SK-N-SH (cell line): ENCODE measurements around the gene RARS1. TPM values are rescaled to one million over a fixed set of nuclear protein-coding genes. Genes with fewer than 3 reads are reported as not detected.

Experiments used
- CTCF ChIA-PET: fragments of 300-600, 350-600 bp; formaldehyde crosslinking; extraction: SDS; loops from one replicate; lab custom pipeline; 2021; lab: Yijun Ruan, JAX
- POLR2A ChIA-PET: fragments of 350-600 bp; sonication (Branson Sonifier 250); formaldehyde crosslinking; extraction: SDS; loops from one replicate; lab custom pipeline; 2020; ENCODE audit warnings: antibody characterized with exemption, inconsistent platforms; lab: Yijun Ruan, JAX
- DNase-seq: peaks from one replicate; pipeline ENCODE4 v3.0.0; 2012
- H2AFZ ChIP-seq: fragments of 200-600 bp; sonication (generic); 2 replicates; pipeline ENCODE4 v1.8.1; 2016; ENCODE audit warnings: antibody characterized with exemption, mild to moderate bottlenecking, low read depth
- H3F3A ChIP-seq: fragments of 200-600 bp; sonication (generic); replicated peaks from 2 replicates; pipeline ENCODE3; 2016; ENCODE audit warnings: antibody characterized with exemption, mild to moderate bottlenecking; ENCODE audit not compliant: insufficient read depth
- H3K27ac ChIP-seq, 2 experiments: fragments of 200-500 bp in 1 of 2; fragments of 200-600 bp in 1 of 2; sonication (Bioruptor generic) in 1 of 2; sonication (generic), shearing (Covaris generic) in 1 of 2; 2 replicates each; pipeline versions ENCODE4 v1.5.1 to v1.6.1; 2014 to 2016; ENCODE audit warnings: low read depth in 2 of 2, inconsistent platforms in 1 of 2, low read length in 1 of 2, mild to moderate bottlenecking in 1 of 2, mixed read lengths in 1 of 2
- H3K27me3 ChIP-seq: fragments of 200-600 bp; sonication (generic), shearing (Covaris generic); 2 replicates; pipeline ENCODE4 v1.6.1; 2016; ENCODE audit warnings: mixed run types; ENCODE audit not compliant: insufficient read depth
- H3K36me3 ChIP-seq, 2 experiments: fragments of 200-500 bp in 1 of 2; fragments of 200-600 bp in 1 of 2; sonication (Bioruptor generic) in 1 of 2; sonication (generic) in 1 of 2; replicated peaks in 1 of 2; 2 replicates each; pipeline versions ENCODE3 to v1.5.1; 2014 to 2016; ENCODE audit warnings: low read length in 1 of 2, mild to moderate bottlenecking in 1 of 2; ENCODE audit not compliant: insufficient read depth in 2 of 2, control insufficient read depth in 1 of 2
- H3K4me1 ChIP-seq, 2 experiments: fragments of 200-500 bp in 1 of 2; fragments of 200-600 bp in 1 of 2; sonication (Bioruptor generic) in 1 of 2; sonication (generic), shearing (Covaris generic) in 1 of 2; 2 replicates each; pipeline versions ENCODE4 v1.5.1 to v1.6.1; 2014 to 2016; ENCODE audit warnings: low read depth in 1 of 2, low read length in 1 of 2, mixed run types in 1 of 2; ENCODE audit not compliant: insufficient read depth in 2 of 2, control insufficient read depth in 1 of 2
- H3K4me2 ChIP-seq: fragments of 200-600 bp; sonication (generic), shearing (Covaris generic); 2 replicates; pipeline ENCODE4 v1.6.1; 2017; ENCODE audit warnings: mixed run types
- H3K4me3 ChIP-seq, 2 experiments: fragments of 200-500 bp in 1 of 2; fragments of 200-600 bp in 1 of 2; sonication (Bioruptor generic) in 1 of 2; sonication (generic), shearing (Covaris generic) in 1 of 2; 2 replicates each; pipeline versions ENCODE4 v1.5.1 to v1.8.1; 2014 to 2016; ENCODE audit warnings: low read depth in 2 of 2, inconsistent platforms in 1 of 2, low read length in 1 of 2, mild to moderate bottlenecking in 1 of 2, mixed read lengths in 1 of 2, moderate library complexity in 1 of 2
- H3K79me2 ChIP-seq: fragments of 200-600 bp; sonication (generic); 2 replicates; pipeline ENCODE4 v1.8.1; 2017; ENCODE audit warnings: mild to moderate bottlenecking; ENCODE audit not compliant: insufficient read depth
- H3K9ac ChIP-seq: fragments of 200-600 bp; sonication (generic); 2 replicates; pipeline ENCODE4 v1.6.1; 2017; ENCODE audit warnings: mixed run types
- H3K9me2 ChIP-seq: fragments of 200-600 bp; sonication (generic); 2 replicates; pipeline ENCODE4 v1.6.1; 2017; ENCODE audit warnings: mixed run types
- H3K9me3 ChIP-seq: fragments of 200-600 bp; sonication (generic); 2 replicates; pipeline ENCODE4 v1.6.1; 2017; ENCODE audit warnings: mixed run types, mild to moderate bottlenecking, moderate library complexity
- H4K20me1 ChIP-seq: fragments of 200-600 bp; sonication (generic); 2 replicates; pipeline ENCODE4 v1.6.1; 2017; ENCODE audit warnings: mild to moderate bottlenecking, mixed run types; ENCODE audit not compliant: insufficient read depth
- CHD2 ChIP-seq: fragments of 150-350 bp; IDR thresholded peaks from 2 replicates; pipeline ENCODE4 v1.6.1; 2018; ENCODE audit warnings: low read length; ENCODE audit not compliant: partially characterized antibody
- EP300 ChIP-seq, 2 experiments: IDR thresholded peaks; 2 replicates each; pipeline versions ENCODE4 v1.4.0 to v1.6.1; 2012; ENCODE audit warnings: borderline replicate concordance in 1 of 2, low read depth in 1 of 2, low read length in 1 of 2
- EZH2phosphoT487 ChIP-seq: fragments of 200-600 bp; sonication (generic); IDR thresholded peaks from 2 replicates; pipeline ENCODE4 v1.6.1; 2017; ENCODE audit warnings: low read depth, mixed run types, mild to moderate bottlenecking, antibody characterized with exemption, moderate library complexity, borderline replicate concordance
- FOSL2 ChIP-seq: IDR thresholded peaks from 2 replicates; pipeline ENCODE4 v1.4.0; 2012; ENCODE audit warnings: low read depth, mild to moderate bottlenecking, moderate library complexity, borderline replicate concordance
- FOXJ3 ChIP-seq: sonication (generic); formaldehyde crosslinking; IDR thresholded peaks from 2 replicates; pipeline ENCODE4 v1.5.1; 2020; ENCODE audit warnings: mild to moderate bottlenecking, missing genetic modification reagents
- FOXM1 ChIP-seq: IDR thresholded peaks from 2 replicates; pipeline ENCODE4 v1.4.0; 2012; ENCODE audit warnings: low read depth, mild to moderate bottlenecking
- GATA2 ChIP-seq: sonication (generic); formaldehyde crosslinking; IDR thresholded peaks from 2 replicates; pipeline ENCODE4 v1.5.0; 2020; ENCODE audit warnings: mild to moderate bottlenecking, missing genetic modification reagents
- MEF2A ChIP-seq: IDR thresholded peaks from 2 replicates; pipeline ENCODE4 v1.4.0; 2012; ENCODE audit warnings: low read depth, borderline replicate concordance
- MXI1 ChIP-seq: IDR thresholded peaks from 2 replicates; pipeline ENCODE4 v1.6.1; 2012; ENCODE audit warnings: mild to moderate bottlenecking, low read depth, low read length, improper control_type of control experiment
- NFIC ChIP-seq: IDR thresholded peaks from 2 replicates; pipeline ENCODE4 v1.4.0; 2012; ENCODE audit warnings: borderline replicate concordance
- NRF1 ChIP-seq: IDR thresholded peaks from 2 replicates; pipeline ENCODE4 v1.6.1; 2012; ENCODE audit warnings: low read depth, mild to moderate bottlenecking, low read length
- POLR2AphosphoS5 ChIP-seq: IDR thresholded peaks from 2 replicates; pipeline ENCODE4 v1.6.1; 2012; ENCODE audit warnings: low read depth, low read length
- RAD21 ChIP-seq: IDR thresholded peaks from 2 replicates; pipeline ENCODE4 v1.6.1; 2012; ENCODE audit warnings: mild to moderate bottlenecking, low read length
- RCOR1 ChIP-seq: fragments of 150-350 bp; IDR thresholded peaks from 2 replicates; pipeline ENCODE4 v1.6.1; 2017; ENCODE audit warnings: antibody characterized with exemption, low read length
- RFX5 ChIP-seq: IDR thresholded peaks from 2 replicates; pipeline ENCODE4 v1.6.1; 2012; ENCODE audit warnings: mild to moderate bottlenecking, improper control_type of control experiment, low read length
- RXRA ChIP-seq: IDR thresholded peaks from 2 replicates; pipeline ENCODE4 v1.4.0; 2012; ENCODE audit warnings: low read depth, mild to moderate bottlenecking, borderline replicate concordance
- SMC3 ChIP-seq: IDR thresholded peaks from 2 replicates; pipeline ENCODE4 v1.6.1; 2012; ENCODE audit warnings: low read depth, low read length, improper control_type of control experiment
- TAF1 ChIP-seq: IDR thresholded peaks from 2 replicates; pipeline ENCODE4 v1.6.1; 2012; ENCODE audit warnings: low read depth, mild to moderate bottlenecking, low read length, moderate library complexity, borderline replicate concordance
- TEAD4 ChIP-seq: IDR thresholded peaks from 2 replicates; pipeline ENCODE4 v1.4.0; 2012; ENCODE audit warnings: mild to moderate bottlenecking, borderline replicate concordance; ENCODE audit not compliant: insufficient read depth
- YY1 ChIP-seq: IDR thresholded peaks from 2 replicates; pipeline ENCODE4 v1.4.0; 2012; ENCODE audit warnings: low read depth, mild to moderate bottlenecking
- WGBS: methylation state at CpG from one replicate; pipeline ENCODE4 v1.1.6; 2017; ENCODE audit warnings: low lambda C conversion rate; 5-methylcytosine and 5-hydroxymethylcytosine counted together
- polyA plus RNA-seq, 3 experiments: library from polyadenylated mRNA; depleted of rRNA; stranded (reverse); fragments of >200 nt; gene quantifications; 2 replicates each; pipeline ENCODE4 v1.2.3, GENCODE V29; 2012
- TF ChIP-seq, protein P1 (sequence below): IDR thresholded peaks from 2 replicates; pipeline ENCODE4 v1.4.0; 2012; ENCODE audit warnings: low read depth, borderline replicate concordance
- TF ChIP-seq, protein P2 (sequence below): fragments of 200-600 bp; sonication (generic); IDR thresholded peaks from 2 replicates; pipeline ENCODE4 v1.6.1; 2017; ENCODE audit warnings: antibody characterized with exemption, mild to moderate bottlenecking, moderate library complexity

The RARS1 gene
- polyA plus RNA-seq, 1 of the 3 experiments (the other 2 are of a cell fraction), result 53.5 TPM

DNA sequence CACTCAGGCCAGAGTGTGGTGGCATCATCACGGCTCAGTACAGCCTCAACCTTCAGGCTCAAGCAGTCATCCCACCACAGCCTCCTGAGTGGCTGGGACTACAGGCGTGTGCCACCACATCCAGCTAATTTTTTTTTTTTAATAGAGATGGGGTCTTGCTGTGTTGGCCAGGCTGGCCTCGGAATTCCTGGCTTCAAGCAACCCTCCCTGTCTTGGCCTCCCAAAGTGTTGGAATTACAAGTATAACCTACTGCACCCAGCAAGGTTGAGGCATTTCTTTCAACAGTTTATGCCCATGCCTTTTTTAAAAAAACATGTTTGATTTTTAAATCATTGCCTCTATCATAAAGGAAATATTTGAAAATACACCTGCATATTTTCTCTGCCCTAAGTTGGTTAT, 2.8 kb downstream of the RARS1 start:
- TF ChIP-seq RAD21 (no peak), MEF2A (no peak), RCOR1 (no peak), FOXJ3 (CRISPR knock-in tag) (no peak), RXRA (no peak), TAF1 (no peak), SMC3 (no peak), NFIC (no peak), CHD2 (no peak), FOXM1 (no peak), TEAD4 (no peak), NRF1 (no peak), EP300 (IDR thresholded peaks at IDR 0.05; ENCODE audit: borderline replicate concordance in 1 of 2, low read depth in 1 of 2, low read length in 1 of 2) (no peak)
- ChIA-PET POLR2A (no interaction called here), CTCF (interaction anchor here (0.8 kb wide), 1 partner anchor 290 kb away, joined by 3 read pairs; no protein-coding TSS in a partner anchor)
- Histone ChIP-seq H4K20me1 (peaks cover 12% of the 10 kb centered on the region), H3K4me3 (no peak overlapping the region), H3K27ac (no peak overlapping the region), H2AFZ (no peak overlapping the region), H3K4me2 (no peak overlapping the region), H3K9me3 (no peaks in the 10 kb centered on the region), H3K36me3 (peaks cover 54 to 69% of the 10 kb centered on the region in 2 experiments), H3K4me1 (peaks cover 3 to 7% of the 10 kb centered on the region in 2 experiments; a peak in 3 of 4 replicates), H3F3A (peaks cover 7% of the 10 kb centered on the region), H3K27me3 (no peaks in the 10 kb centered on the region), H3K79me2 (peaks cover 70% of the 10 kb centered on the region), H3K9me2 (no peaks in the 10 kb centered on the region), H3K9ac (no peak overlapping the region)
- no peak for DNase-seq
- 97% methylated on average over 3 of the region's 3 CpGs for WGBS

DNA sequence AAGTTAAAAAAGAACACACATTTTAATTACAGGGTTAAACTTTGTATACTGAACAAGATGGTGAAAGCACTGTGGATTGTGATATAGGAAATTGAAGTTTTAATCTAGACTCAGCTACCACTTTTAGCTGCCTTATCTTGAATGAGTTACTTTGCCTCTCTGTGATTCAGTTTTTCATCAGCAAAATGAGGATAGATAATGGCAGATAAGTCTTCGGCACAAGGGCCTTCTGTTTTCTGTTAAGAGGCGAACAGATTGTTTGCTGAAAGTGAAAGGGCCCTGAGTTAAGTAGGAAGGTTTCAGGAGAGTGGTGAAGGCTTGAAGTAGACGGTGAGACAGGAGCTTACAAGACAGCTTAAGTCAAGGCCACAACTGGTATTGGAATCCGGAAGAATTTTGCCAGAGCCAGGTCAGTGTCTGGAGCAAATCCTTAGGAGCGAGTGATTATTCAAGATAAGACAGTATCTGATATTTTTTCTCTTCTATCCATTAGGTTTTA, 7.8 kb downstream of the RARS1 start:
- H3K4me1 ChIP-seq, result peaks cover 0 to 3% of the 10 kb centered on the region in 2 experiments; a peak in 1 of 4 replicates
- ChIA-PET POLR2A (no interaction called here), CTCF (interaction anchor here (0.6 to 1.0 kb wide), 2 partner anchors 224 to 521 kb away, joined by 3 read pairs; no protein-coding TSS in a partner anchor)
- no peak for DNase-seq
- H4K20me1 ChIP-seq, result peaks cover 6% of the 10 kb centered on the region; the same call in 1 of the 2 replicates
- no peak overlapping the region for H3K4me2 ChIP-seq
- no peak overlapping the region for H2AFZ ChIP-seq
- H3K36me3 ChIP-seq, result peaks cover 82 to 97% of the 10 kb centered on the region in 2 experiments
- WGBS, result 71% methylated on average over 5 of the region's 5 CpGs
- no peaks in the 10 kb centered on the region for H3K27me3 ChIP-seq
- H3K79me2 ChIP-seq, result peaks cover 45% of the 10 kb centered on the region
- TF ChIP-seq, protein P1, sequence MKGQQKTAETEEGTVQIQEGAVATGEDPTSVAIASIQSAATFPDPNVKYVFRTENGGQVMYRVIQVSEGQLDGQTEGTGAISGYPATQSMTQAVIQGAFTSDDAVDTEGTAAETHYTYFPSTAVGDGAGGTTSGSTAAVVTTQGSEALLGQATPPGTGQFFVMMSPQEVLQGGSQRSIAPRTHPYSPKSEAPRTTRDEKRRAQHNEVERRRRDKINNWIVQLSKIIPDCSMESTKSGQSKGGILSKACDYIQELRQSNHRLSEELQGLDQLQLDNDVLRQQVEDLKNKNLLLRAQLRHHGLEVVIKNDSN, result no peak
- TF ChIP-seq, protein P2, sequence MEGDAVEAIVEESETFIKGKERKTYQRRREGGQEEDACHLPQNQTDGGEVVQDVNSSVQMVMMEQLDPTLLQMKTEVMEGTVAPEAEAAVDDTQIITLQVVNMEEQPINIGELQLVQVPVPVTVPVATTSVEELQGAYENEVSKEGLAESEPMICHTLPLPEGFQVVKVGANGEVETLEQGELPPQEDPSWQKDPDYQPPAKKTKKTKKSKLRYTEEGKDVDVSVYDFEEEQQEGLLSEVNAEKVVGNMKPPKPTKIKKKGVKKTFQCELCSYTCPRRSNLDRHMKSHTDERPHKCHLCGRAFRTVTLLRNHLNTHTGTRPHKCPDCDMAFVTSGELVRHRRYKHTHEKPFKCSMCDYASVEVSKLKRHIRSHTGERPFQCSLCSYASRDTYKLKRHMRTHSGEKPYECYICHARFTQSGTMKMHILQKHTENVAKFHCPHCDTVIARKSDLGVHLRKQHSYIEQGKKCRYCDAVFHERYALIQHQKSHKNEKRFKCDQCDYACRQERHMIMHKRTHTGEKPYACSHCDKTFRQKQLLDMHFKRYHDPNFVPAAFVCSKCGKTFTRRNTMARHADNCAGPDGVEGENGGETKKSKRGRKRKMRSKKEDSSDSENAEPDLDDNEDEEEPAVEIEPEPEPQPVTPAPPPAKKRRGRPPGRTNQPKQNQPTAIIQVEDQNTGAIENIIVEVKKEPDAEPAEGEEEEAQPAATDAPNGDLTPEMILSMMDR, result no peak
- TF ChIP-seq CHD2, result peak; percentile 32
- TF ChIP-seq RXRA, result no peak
- peak in 1 of 2 experiments; percentile 41; a peak in 1 of 4 replicates for TF ChIP-seq EP300 (IDR thresholded peaks at IDR 0.05; ENCODE audit: borderline replicate concordance in 1 of 2, low read depth in 1 of 2, low read length in 1 of 2)
- no peak for TF ChIP-seq SMC3
- TF ChIP-seq FOSL2, result no peak
- TF ChIP-seq FOXJ3 (CRISPR knock-in tag), result no peak
- TF ChIP-seq TAF1, result no peak
- no peak for TF ChIP-seq EZH2phosphoT487
- no peak for TF ChIP-seq FOXM1
- TF ChIP-seq RFX5, result no peak
- TF ChIP-seq POLR2AphosphoS5, result no peak
- TF ChIP-seq YY1, result no peak
- TF ChIP-seq MXI1, result no peak
- TF ChIP-seq GATA2 (CRISPR knock-in tag), result peak; percentile 69
- no peak for TF ChIP-seq NFIC
- H3K9me2 ChIP-seq, result no peaks in the 10 kb centered on the region
- peaks cover 16% of the 10 kb centered on the region for H3F3A ChIP-seq
- H3K9ac ChIP-seq, result no peak overlapping the region
- H3K9me3 ChIP-seq, result no peaks in the 10 kb centered on the region
- H3K27ac ChIP-seq, result no peak overlapping the region
- no peak overlapping the region for H3K4me3 ChIP-seq
